Left colon (tissue), 2 donors: ENCODE results near the gene IFNA7. TPM values are rescaled to one million over a fixed set of nuclear protein-coding genes. Genes with fewer than 3 reads are reported as not detected.
"Not testable (repeated sequence)": the region's sequence is repeated elsewhere in the genome, so short reads cannot be mapped to it uniquely, and the experiment has no call there.

Experiments used
- ATAC-seq: fragments of 200-7000 bp; cut with Tn5 transposase; one replicate; pipeline ENCODE4 v1.9.1; 2020; ENCODE audit warnings: mild to moderate bottlenecking, moderate library complexity
- DNase-seq, 2 donors: peaks; one replicate each; pipeline ENCODE4 v3.0.0-alpha.2; 2020
- intact Hi-C, 2 donors: fragments of 100-400 bp; cut with DNase I in 1 of 2; cut with micrococcal nuclease in 1 of 2; formaldehyde crosslinking; loops; one replicate each; pipeline versions ENCODE4 v1.11.2 to v1.14.0; 2022; cut with DNase I, micrococcal nuclease
- total RNA-seq, 2 donors: library from RNA; stranded (reverse); fragmentation: NEBNext Ultra II Directional; extraction: Animal tissue kit (Norgen Biotek cat#: 25700); gene quantifications; one replicate each; pipeline ENCODE4 v1.2.1, GENCODE V29; 2021
- donor health status: DM: no; HTN: no; CAD: no.
- donor health status: DM: yes; HTN: yes; CAD: no.

Gene IFNA7
- total RNA-seq, 2 donors from 2014 or later = not detected

- peak; percentile 43 for ATAC-seq
- DNase-seq, intact Hi-C loops: not testable (repeated sequence)
Measured at GRCh38 chr9:21194867-21195776, 6.9 kb downstream of the IFNA7 start.

- ATAC-seq, intact Hi-C loops, DNase-seq: not testable (repeated sequence)
Measured at GRCh38 chr9:21187487-21187886, 14.5 kb downstream of the IFNA7 start, which contains the start of gene IFNA4. TSS of gene IFNA4 (minus strand) at chr9:21187587. CDS start at chr9:21187531, 56 bp downstream.

GRCh38 chr9:21182810-21183736, 18.9 kb downstream of the IFNA7 start:
- DNase-seq, ATAC-seq, intact Hi-C loops: not testable (repeated sequence)

DNA sequence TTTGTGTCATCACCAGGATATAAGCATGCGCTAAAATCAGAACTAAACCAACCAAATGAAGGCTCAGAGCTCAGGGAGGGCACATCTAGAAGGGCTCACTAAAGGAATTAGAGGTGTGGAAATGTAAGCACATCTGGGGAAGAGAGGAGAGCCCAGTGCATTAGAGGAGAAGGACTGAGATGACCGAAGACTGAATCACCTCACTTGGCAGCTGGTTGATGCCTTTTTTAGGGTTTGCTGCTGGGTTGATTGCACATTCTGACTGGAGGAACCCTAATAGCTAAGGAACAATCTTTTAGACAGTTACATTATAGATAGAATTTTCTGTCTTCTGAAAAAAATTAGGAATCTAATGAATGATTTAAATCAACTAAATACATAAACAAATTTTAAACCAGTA, 27.3 kb downstream of the IFNA7 start:
- intact Hi-C loops = no loop called here
- DNase-seq (no peak), ATAC-seq (no peak)

DNA sequence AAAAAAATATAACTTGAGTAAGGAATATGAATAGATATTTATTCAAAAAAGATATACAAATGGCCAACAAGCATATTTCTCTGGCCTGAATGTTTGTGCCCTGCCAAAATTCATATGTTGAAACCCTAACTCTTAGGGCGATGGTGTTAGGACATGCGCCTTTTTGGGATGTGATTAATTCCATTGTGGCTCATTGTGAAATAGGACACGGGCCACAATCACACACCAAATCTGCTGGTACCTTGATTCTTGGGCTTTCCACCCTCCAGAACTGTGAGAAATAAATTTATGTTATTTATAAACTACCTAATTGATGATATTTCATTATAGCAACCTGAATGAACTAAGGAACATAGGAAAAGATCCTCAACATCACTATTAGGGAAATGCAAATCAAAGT, 29.8 kb downstream of the IFNA7 start:
- ATAC-seq = no peak
- intact Hi-C loops = no loop called here
- DNase-seq = no peak

- ATAC-seq = no peak
- intact Hi-C loops = no loop called here
- no peak for DNase-seq
Measured at GRCh38 chr9:21171351-21171750, 30.7 kb downstream of the IFNA7 start.

GRCh38 chr9:21166560-21166959, 35.4 kb downstream of the IFNA7 start, which contains the start of gene IFNA21:
TSS of gene IFNA21 (minus strand) at chr9:21166660. CDS start at chr9:21166612, 48 bp downstream.
- DNase-seq, intact Hi-C loops, ATAC-seq: not testable (repeated sequence)

GRCh38 chr9:21165516-21165915, 36.5 kb downstream of the IFNA7 start:
- ATAC-seq (no peak), DNase-seq (no peak)
- intact Hi-C loops = no loop called here

- intact Hi-C loops = no loop called here
- ATAC-seq = no peak
- no peak for DNase-seq
Measured at GRCh38 chr9:21160178-21160577, 41.8 kb downstream of the IFNA7 start.

DNA sequence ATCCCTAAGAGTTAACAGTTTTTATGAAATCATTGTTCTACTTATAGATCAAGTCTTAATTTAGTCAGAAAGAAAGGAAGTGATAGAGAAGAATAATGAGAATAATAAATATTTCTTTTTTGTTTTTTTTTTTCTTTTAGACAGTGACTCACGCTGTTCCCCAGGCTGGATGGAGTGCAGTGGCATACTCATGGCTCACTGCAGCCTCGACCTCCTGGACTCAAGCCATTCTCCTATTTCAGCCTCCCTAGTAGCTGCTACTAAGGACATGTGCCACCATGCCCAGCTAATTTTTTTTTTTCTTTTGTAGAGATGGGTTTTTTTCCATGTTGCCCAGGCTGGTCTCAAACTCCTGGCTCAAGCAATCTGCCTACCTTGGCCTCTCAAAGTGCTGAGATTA, 46.5 kb downstream of the IFNA7 start:
- intact Hi-C loops = no loop called here

GRCh38 chr9:21154018-21154608, 47.9 kb downstream of the IFNA7 start:
- no peak for ATAC-seq
- intact Hi-C loops = no loop called here
- DNase-seq = no peak

More for the DNA sequence above, 46.5 kb downstream of the IFNA7 start:
- DNase-seq (no peak), ATAC-seq (no peak)

DNA sequence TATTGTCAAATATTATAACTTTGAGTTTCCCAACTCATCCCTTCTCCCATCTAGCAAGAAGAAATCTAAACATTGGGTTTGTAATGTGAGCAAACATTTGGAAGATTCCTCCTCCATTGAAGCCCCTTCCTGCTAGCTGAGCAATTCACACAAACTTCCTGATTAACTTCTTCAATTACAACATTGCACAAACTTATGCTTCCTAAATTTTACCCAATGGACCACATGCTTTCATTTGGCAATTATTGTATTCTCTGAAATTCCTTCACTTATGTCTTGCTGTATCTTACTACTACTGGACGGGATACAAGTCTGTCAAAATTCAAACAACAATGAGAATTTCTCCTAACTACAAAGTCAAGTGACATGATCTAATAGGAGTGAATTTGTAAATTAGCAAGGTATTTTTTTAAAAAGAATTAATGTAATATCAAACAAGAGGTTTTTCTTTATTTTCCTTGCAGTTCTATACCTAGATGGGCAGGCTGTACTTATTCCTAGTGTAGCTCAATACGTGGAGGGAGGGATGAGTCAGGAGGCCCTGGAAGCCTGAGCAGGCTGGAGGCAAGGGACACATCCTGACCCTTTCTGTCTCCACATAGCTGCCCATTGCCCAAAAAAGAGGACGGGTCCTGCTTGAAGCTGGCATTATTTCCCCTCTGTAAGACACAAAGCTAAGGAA, 48.5 kb downstream of the IFNA7 start:
- DNase-seq (no peak), ATAC-seq (no peak)
- intact Hi-C loops = no loop called here

Other genes with a start within 250 kb of the IFNA7 start
- 1 to 10 TPM in 1 of 2 donors, under 1 TPM in 1; 0.52 to 2.3 TPM for gene HACD4, start 170.6 kb downstream of the IFNA7 start, total RNA-seq
- gene IFNB1, start 124.3 kb downstream of the IFNA7 start, total RNA-seq = not detected
- not detected for gene IFNW1, start 60.4 kb downstream of the IFNA7 start, total RNA-seq
- not detected for gene IFNA21, start 35.5 kb downstream of the IFNA7 start, total RNA-seq
- not detected for gene IFNA4, start 14.6 kb downstream of the IFNA7 start, total RNA-seq
- not detected for gene IFNA10, start 4.9 kb upstream of the IFNA7 start, total RNA-seq
- gene IFNA16, start 15.1 kb upstream of the IFNA7 start, total RNA-seq = not detected
- not detected for gene IFNA17, start 26.0 kb upstream of the IFNA7 start, total RNA-seq
- not detected for gene IFNA14, start 37.8 kb upstream of the IFNA7 start, total RNA-seq
- gene IFNA5, start 103.1 kb upstream of the IFNA7 start, total RNA-seq = not detected
- gene KLHL9, start 133.2 kb upstream of the IFNA7 start, total RNA-seq = 10 to 100 TPM; 19.0 to 23.7 TPM
- not detected for gene IFNA6, start 148.7 kb upstream of the IFNA7 start, total RNA-seq
- gene IFNA13, start 165.9 kb upstream of the IFNA7 start, total RNA-seq = not detected
- not detected for gene IFNA2, start 183.2 kb upstream of the IFNA7 start, total RNA-seq
- not detected for gene IFNA8, start 206.9 kb upstream of the IFNA7 start, total RNA-seq
- gene IFNA1, start 238.2 kb upstream of the IFNA7 start, total RNA-seq = not detected